NCI-H2171 (cell line): ENCODE measurements around the gene ADGRF3.
"Not testable (repeated sequence)": the region's sequence is repeated elsewhere in the genome, so short reads cannot be mapped to it uniquely, and the experiment has no call there.

Experiments used
- DNase-seq: peaks from one replicate; lab custom pipeline; 2025; lab: John Stamatoyannopoulos, UW

ADGRF3 gene

GRCh38 chr2:26349690-26350089 lies 3.1 kb upstream of the ADGRF3 start:
- no peak for DNase-seq

- no peak for DNase-seq
Observed at GRCh38 chr2:26347286-26347865, 787 bp upstream of the ADGRF3 start.

- peak; percentile 100 for DNase-seq
Observed at GRCh38 chr2:26345545-26346453, 790 bp downstream of the ADGRF3 start, which contains the start of gene SELENOI. SELENOI (plus strand) TSS chr2:26346143; CDS start chr2:26346233, 90 bp downstream.

- DNase-seq: no peak
Observed at GRCh38 chr2:26345283-26345544, 1.4 kb downstream of the ADGRF3 start.

DNA sequence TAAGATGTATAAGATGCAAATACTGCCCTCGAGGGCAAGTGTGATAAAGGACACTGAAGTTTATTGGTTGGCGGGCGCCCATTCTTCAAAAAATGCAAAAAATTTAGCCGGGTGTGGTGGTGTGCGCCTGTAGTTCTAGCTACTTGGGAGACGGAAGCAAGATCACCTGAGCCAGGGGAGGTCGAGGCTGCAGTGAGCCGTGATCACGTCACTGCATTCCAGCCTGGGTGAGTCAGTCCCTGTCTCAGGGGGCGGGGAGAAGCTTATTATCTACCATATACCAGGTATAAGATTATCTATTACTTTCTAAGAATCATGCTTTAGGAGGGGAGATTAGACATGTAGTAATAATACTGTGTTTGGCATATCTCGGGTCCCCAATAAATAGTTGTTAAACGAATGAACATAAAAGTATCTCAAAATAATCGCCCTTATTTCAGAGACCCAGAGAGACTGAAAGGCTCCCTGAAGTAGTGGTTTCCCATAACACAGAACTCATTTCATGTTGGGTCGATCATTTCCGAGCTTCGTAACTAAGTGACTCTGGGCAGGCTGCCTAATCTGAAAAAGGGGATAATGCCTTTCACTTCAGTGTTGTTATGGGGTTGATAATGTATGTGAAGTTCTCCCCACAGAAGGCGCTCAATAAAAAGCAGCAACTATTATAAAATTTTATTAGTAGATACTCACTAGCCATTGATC lies 1.9 kb downstream of the ADGRF3 start:
- no peak for DNase-seq

DNA sequence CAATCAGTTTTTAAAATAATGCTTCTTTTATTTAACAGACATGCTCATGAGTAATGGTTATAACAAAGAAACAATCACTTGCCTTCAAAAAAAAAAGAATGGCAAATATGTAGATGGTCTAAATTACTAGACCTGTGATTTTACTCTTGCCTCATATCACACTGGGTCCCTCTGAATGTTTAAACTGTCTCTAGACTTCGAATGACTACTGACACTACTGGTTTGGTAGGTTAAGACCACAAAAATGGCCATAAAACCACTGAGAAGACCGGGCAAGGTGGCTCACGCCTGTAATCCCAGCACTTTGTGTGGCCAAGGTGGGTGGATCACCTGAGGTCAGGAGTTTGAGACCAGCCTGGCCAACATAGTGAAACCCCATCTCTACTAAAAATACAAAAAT lies 5.8 kb downstream of the ADGRF3 start:
- no peak for DNase-seq

DNA sequence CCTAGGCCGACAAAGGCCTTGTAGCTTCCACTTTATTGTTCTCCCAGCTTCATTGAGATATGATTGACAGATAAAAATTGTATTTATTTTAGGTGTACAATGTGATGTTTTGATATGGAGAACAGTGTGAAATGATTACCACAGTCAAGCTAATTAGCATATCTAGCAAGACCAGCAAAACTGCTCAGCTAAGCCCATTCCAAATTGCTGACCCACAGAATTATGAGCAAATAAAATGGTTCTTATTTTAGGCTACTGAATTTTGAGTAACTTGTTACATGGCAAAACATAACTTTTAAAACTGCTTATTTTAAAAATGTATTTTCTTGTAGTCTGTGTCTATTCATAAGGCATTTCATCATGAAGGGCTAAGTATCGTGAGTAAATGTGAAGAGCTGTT lies 9.3 kb downstream of the ADGRF3 start:
- no peak for DNase-seq

DNA sequence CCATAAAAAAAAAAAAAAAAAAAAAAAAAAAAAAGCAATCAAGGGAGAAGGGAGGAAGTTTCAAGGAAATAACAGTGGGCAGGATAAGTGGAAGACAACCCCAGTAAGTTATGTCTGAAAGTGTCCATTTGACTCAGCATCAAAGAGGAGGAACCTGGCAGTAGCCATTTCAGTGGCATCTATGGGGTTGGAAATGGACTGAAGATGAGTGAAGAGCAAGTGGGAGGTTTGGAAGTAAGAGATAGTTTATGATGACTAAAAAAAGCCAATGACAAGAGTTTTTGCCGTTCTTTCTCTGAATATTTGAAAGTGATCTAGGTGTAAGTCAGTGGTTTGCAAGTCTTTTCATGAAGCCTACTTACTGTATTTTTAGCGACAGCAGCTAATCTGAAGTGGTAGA lies 9.9 kb downstream of the ADGRF3 start:
- no peak for DNase-seq

GRCh38 chr2:26335231-26335630 lies 11.4 kb downstream of the ADGRF3 start:
- no peak for DNase-seq

DNA sequence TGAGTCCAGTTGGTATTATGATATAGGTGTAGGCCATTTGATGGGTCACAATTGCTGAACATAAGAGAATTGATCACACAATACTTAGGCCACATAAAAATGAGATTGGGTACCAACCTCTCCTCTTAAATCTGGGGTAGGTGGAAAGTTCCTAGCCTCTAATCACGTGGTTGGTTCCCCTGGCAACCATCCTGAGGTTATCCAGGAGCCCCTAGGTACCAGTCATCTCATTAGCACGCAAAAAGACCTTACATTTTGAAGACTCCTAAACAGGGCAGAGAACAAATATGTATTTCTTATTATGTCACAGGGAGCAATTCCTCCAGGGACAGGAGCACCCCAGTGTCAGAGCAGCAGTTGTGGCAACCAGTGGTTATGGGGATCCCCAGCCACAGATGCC lies 13.3 kb downstream of the ADGRF3 start:
- DNase-seq: no peak

- not testable (repeated sequence) for DNase-seq
Observed at GRCh38 chr2:26331321-26331720, 15.3 kb downstream of the ADGRF3 start.

GRCh38 chr2:26330604-26331003 lies 16.0 kb downstream of the ADGRF3 start:
- DNase-seq: no peak

DNA sequence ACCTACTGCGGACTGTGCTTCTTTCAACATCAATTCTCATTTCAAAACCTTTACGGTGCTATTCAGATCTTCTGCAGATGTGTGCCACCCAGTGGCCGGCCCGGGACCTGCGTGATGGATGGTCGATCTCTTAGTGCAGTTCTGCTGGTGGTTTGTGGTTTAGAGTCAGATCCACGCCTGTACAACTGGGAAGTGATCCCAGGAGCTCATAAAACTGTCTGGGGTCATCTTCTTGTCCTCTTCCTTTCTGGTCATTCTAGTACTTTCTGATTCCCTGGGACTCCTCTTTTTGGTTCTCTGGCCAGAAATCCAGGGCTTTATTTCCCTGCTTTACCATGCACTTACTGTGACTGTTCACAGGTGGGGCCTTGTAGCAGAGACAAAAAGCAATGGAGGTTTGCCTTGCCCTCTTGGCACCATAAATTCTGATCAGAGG lies 16.5 kb downstream of the ADGRF3 start:
- peak; percentile 76 for DNase-seq

DNA sequence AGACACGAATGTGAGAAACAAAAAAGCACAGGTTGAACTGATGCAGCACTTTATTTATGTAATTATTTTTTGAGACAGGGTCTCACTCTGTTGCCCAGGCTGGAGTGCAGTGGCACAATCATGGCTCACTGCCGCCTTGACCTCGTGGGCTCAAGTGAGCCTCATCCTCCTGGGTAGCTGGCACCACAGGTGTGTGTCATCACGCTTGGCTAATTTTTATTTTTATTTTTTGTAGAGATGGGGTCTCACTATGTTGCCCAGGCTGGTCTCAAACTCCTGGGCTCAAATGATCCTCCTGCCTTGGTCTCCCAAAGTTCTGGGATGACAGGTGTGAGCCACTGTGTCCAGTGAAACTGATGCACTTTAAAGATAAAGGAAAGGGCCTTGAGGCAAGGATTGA lies 17.5 kb downstream of the ADGRF3 start:
- not testable (repeated sequence) for DNase-seq

DNA sequence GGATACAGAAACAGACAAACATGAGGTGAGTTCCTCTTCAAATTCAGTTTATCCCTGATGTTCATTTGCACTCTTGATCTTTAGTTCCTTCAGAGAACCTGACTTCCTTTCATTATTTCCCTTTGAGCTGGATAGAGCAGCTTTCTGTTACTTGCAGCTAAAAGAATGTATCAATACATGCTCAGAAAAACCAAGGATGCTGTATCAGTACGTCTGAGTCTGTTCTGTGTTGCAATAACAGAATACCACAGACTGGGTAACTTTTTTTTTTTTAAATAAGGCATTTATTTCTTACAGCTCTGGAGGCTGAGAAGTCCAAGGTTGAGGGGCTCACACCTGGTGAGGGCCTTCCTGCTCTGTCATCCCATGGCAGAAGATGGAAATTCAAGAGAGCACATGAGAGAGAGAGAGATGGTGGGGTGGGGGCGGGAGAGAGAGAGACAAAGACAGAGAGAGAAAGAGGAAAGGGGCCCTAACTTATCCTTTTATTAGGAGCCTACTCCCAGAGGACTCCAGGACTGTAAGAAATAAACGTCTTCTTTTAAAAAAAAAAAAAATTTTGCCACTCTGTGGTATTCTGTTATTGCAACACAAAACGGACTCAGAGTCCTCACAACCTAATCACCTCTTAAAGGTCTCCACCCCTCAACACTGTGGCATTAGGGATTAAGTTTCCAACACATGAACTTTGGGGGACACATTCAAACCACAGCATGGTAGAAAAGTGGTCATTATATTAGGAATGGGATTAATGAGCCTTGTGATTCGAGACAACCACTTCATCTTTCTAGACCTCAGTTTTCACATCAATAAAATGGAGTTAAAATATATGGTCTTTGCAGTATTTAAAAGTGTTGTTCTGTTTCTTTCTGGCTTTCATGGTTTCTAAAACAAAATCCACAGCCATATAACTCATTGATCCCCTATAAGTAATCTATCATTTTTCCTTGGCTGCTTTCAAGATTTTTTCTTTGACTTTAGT lies 19.0 kb downstream of the ADGRF3 start:
- no peak for DNase-seq

DNA sequence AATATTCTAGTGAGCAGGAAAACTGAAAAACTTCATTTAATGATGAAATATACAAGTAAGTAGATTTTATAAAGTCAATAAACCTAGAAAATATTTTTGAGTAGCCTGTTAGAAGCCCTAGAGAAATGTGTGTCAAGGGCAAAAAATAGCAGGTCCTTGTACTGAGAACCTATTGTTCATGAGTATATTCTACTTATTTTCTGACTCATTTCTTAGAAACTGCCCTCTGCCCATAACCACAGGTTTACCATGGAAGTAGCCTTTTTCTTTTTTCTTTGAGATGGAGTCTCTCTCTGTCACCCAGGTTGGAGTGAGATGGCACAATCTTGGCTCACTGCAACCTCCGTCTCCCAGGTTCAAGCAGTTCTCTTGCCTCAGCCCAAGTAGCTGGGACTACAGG lies 20.1 kb downstream of the ADGRF3 start:
- DNase-seq: no peak

- DNase-seq: no peak
Observed at GRCh38 chr2:26325851-26326250, 20.7 kb downstream of the ADGRF3 start.

DNA sequence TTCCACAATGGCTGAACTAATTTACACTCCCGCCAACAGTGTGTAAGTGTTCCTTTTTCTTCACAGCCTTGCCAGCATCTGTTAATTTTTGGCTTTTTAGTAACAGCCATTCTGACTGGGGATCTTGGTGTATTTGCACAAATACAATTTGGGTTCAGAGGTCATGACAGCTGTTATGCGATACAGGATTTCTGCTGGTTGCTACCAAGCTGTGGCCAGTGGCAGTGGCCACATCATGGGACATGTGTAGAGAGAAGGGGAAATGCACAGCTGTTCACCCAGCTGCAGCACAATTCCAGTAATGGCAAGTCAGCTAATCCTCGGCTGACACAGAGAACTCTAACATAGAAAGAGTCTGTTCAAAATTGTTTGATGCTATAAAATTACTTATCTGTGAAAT lies 21.7 kb downstream of the ADGRF3 start:
- no peak for DNase-seq

- DNase-seq: not testable (repeated sequence)
Observed at GRCh38 chr2:26324479-26324878, 22.1 kb downstream of the ADGRF3 start.

GRCh38 chr2:26318950-26319349 lies 27.6 kb downstream of the ADGRF3 start:
- no peak for DNase-seq

DNA sequence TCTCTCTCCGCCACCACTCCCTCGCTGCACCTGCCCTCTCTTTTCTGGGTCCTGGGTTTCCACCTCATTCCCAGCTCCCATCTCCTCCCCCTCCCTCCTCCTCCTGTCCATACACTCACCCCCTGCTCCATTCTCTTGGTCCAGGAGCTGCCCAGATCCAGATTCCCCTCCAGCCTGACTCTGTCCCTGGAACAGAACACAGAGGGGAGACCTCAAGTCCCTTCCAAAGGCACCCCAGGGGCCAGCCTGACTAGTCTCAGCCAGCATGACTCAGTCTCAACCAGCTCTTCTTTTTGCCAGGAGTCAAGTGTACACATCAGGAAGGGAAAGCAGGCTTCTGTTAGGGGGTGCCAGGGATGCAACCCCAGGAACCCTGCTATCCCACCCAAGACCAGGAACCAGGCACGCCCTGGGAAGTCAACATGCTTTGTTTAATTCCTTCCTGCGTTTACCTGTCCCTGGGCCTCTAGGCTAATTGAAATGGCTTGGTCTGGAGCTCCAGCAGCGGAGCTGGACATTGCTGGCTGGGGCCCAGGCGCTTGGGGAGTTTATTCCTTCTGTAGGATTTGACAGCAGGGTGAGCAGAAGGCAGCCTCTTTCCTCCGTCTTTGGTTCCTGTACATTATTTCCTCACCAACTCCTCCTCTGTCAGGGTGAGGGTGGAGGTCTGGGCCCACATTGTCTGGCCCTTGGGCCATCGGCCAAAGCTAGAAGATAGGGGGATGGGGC lies 29.0 kb downstream of the ADGRF3 start:
- DNase-seq: no peak
